ENCODE data around the gene TRIM27. TPM values are rescaled to one million over a fixed set of nuclear protein-coding genes. Genes with fewer than 3 reads are reported as not detected.

TRIM27 gene
- total and polyA plus RNA-seq, 10 of the 15 experiments (the other 5 are each of a cell fraction or from before 2014, with no cell fraction given) = 18.5 to 74.7 (median 58.0) TPM

GRCh38 chr6:28940858-28941683, 17.3 kb upstream of the TRIM27 start (continued):
- no peak; the same call in 1 of the 2 replicates for TF ChIP-seq CREM (IDR thresholded peaks at IDR 0.05; ENCODE audit: low read depth)
- no peak for TF ChIP-seq PAX8 (IDR thresholded peaks at IDR 0.05)
- peak; percentile 88 for TF ChIP-seq NBN (IDR thresholded peaks at IDR 0.05)
- TF ChIP-seq CEBPB (IDR thresholded peaks at IDR 0.05; ENCODE audit: borderline replicate concordance in 1 of 2, low read depth in 2 of 2, low read length in 2 of 2) = peak in 1 of 2 experiments; percentile 54; a peak in 2 of 4 replicates
- no peak for TF ChIP-seq EZH2 (IDR thresholded peaks at IDR 0.05; ENCODE audit: borderline replicate concordance, control insufficient read depth, low read depth, low read length)
- TF ChIP-seq TAF1 (IDR thresholded peaks at IDR 0.05; ENCODE audit: borderline replicate concordance, low read depth, low read length) = no peak
- TF ChIP-seq RB1 (IDR thresholded peaks at IDR 0.05; ENCODE audit: borderline replicate concordance) = peak; percentile 22; the same call in 1 of the 2 replicates
- no peak for TF ChIP-seq PKNOX1 (IDR thresholded peaks at IDR 0.05)
- TF ChIP-seq ZNF24 (IDR thresholded peaks at IDR 0.05) = peak; percentile 99
- TF ChIP-seq ZNF274 (IDR thresholded peaks at IDR 0.05; ENCODE audit: insufficient read depth, insufficient read length) = no peak
- TF ChIP-seq ZBTB11 (CRISPR knock-in tag; IDR thresholded peaks at IDR 0.05) = no peak
- TF ChIP-seq STAT3 (IDR thresholded peaks at IDR 0.05; ENCODE audit: low read depth, low read length) = no peak
- TF ChIP-seq E4F1 (IDR thresholded peaks at IDR 0.05; ENCODE audit: borderline replicate concordance, partially characterized antibody) = no peak
- TF ChIP-seq ZNF687 (IDR thresholded peaks at IDR 0.05) = peak; percentile 21; the same call in 1 of the 2 replicates
- TF ChIP-seq POU2F2 (IDR thresholded peaks at IDR 0.05; ENCODE audit: borderline replicate concordance, low read depth, low read length) = peak; percentile 17; the same call in 1 of the 3 replicates
- peak; percentile 17; the same call in 1 of the 2 replicates for TF ChIP-seq NR2C1 (IDR thresholded peaks at IDR 0.05)
- TF ChIP-seq NFXL1 (IDR thresholded peaks at IDR 0.05; ENCODE audit: borderline replicate concordance) = no peak
